Duodenal mucosa (tissue), 2 donors: ENCODE data around the gene SHMT2.

Experiments
- H3K27ac ChIP-seq: one replicate; pipeline ENCODE4 v1.7.0; 2013; ENCODE audit warnings: low read depth, low read length
- H3K27me3 ChIP-seq, 2 donors: one replicate each; pipeline ENCODE4 v1.7.0; 2013; ENCODE audit warnings: low read length in 2 of 2, control low read depth in 1 of 2; ENCODE audit not compliant: insufficient read depth in 2 of 2, control insufficient read depth in 1 of 2
- H3K36me3 ChIP-seq, 2 donors: one replicate each; pipeline ENCODE4 v1.7.0; 2013; ENCODE audit warnings: low read length in 2 of 2, control low read depth in 1 of 2; ENCODE audit not compliant: insufficient read depth in 2 of 2, control insufficient read depth in 1 of 2
- H3K4me1 ChIP-seq, 2 donors: one replicate each; pipeline ENCODE4 v1.7.0; 2013; ENCODE audit warnings: low read length in 2 of 2, control low read depth in 1 of 2; ENCODE audit not compliant: insufficient read depth in 2 of 2, control insufficient read depth in 1 of 2
- H3K4me3 ChIP-seq, 2 donors: one replicate each; pipeline ENCODE4 v1.7.0; 2013; ENCODE audit warnings: low read length in 2 of 2, low read depth in 1 of 2
- H3K9ac ChIP-seq, 2 donors: one replicate each; pipeline ENCODE4 v1.7.0; 2013; ENCODE audit warnings: low read length in 2 of 2, low read depth in 1 of 2
- H3K9me3 ChIP-seq, 2 donors: one replicate each; pipeline ENCODE4 v1.7.0; 2013; ENCODE audit warnings: low read length in 2 of 2, control low read depth in 1 of 2; ENCODE audit not compliant: control insufficient read depth in 1 of 2

The SHMT2 gene

DNA sequence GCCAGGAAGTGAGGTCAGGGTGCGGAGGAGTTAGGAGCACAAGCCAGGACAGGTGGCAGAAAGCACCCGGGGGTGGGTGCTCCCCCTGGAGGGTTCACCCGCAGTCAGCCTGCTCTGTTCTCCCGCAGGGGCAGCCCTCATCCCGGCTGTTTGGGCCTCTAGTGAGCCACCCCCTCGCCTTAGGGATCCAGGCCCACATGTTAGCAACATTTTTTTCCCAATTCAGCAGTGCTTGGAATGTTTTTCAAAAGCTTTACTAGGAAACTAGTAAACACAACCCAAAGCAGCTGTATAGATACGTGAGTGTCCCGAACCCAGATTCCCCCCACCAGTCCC lies 41.5 kb upstream of the SHMT2 start:
- Histone ChIP-seq H3K9ac (no peak overlapping the region), H3K27ac (no peak overlapping the region), H3K36me3 (peaks cover 68 to 100% of the 10 kb centered on the region in 2 donors), H3K4me3 (no peak overlapping the region), H3K9me3 (no peaks in the 10 kb centered on the region), H3K4me1 (no peaks in the 10 kb centered on the region), H3K27me3 (no peaks in the 10 kb centered on the region)

DNA sequence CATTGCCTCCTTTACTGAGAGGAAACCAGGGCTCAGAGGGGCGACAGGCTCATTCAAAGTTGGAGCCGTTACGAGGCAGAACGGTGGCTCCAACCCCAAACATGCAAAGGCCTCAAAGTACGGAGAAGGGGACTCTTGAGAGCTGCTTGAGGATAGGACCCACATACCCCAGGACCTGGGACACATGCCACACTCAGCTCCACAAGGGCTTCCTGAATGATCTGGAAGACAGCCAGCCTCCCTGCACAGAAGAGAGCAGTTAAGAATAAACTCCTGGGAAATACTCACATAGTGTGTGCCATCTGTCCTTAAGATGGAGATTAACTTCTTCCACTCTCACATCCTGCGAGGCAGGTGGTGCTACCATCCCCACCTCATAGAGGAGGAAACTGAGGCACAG lies 39.5 kb upstream of the SHMT2 start:
- peaks cover 63 to 100% of the 10 kb centered on the region in 2 donors for H3K36me3 ChIP-seq
- H3K27ac ChIP-seq: no peak overlapping the region
- no peaks in the 10 kb centered on the region for H3K9me3 ChIP-seq
- no peak overlapping the region for H3K9ac ChIP-seq
- H3K4me3 ChIP-seq: no peak overlapping the region
- H3K27me3 ChIP-seq: no peaks in the 10 kb centered on the region
- H3K4me1 ChIP-seq: no peaks in the 10 kb centered on the region

DNA sequence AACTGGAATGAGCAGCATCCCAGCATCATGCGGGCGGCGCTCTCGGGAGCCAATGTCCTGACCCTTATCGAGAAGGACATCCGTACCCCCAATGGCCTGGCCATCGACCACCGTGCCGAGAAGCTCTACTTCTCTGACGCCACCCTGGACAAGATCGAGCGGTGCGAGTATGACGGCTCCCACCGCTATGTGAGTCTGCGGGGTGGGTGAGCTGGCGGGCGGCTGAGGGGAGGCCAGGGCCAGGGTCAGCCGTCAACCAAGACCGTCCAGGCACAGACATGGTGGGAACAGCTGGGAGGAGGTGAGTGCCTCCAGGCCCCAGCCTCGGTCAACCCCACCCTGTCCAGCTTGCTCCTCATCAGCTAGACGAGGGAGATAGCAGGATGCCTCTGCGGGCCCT lies 38.7 kb upstream of the SHMT2 start:
- no peaks in the 10 kb centered on the region for H3K9me3 ChIP-seq
- H3K4me1 ChIP-seq: no peaks in the 10 kb centered on the region
- no peak overlapping the region for H3K27ac ChIP-seq
- peaks cover 65 to 100% of the 10 kb centered on the region in 2 donors for H3K36me3 ChIP-seq
- H3K4me3 ChIP-seq: no peak overlapping the region
- H3K9ac ChIP-seq: no peak overlapping the region
- no peaks in the 10 kb centered on the region for H3K27me3 ChIP-seq

DNA sequence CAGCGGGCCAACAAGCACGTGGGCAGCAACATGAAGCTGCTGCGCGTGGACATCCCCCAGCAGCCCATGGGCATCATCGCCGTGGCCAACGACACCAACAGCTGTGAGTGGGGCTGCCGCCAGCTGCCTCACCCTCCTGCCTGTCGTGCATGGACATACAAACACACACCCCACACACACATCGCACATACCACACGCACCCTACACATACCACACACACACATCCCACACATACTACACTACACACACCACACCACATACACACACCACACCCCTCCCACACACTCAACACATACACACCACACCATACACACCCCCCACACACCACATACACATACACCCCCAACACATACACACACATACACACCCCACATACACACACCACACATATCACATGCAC lies 38.1 kb upstream of the SHMT2 start:
- Histone ChIP-seq H3K27ac (no peak overlapping the region), H3K36me3 (peaks cover 65 to 100% of the 10 kb centered on the region in 2 donors), H3K4me3 (no peak overlapping the region), H3K27me3 (no peaks in the 10 kb centered on the region), H3K9ac (no peak overlapping the region), H3K4me1 (no peaks in the 10 kb centered on the region), H3K9me3 (no peaks in the 10 kb centered on the region)

DNA sequence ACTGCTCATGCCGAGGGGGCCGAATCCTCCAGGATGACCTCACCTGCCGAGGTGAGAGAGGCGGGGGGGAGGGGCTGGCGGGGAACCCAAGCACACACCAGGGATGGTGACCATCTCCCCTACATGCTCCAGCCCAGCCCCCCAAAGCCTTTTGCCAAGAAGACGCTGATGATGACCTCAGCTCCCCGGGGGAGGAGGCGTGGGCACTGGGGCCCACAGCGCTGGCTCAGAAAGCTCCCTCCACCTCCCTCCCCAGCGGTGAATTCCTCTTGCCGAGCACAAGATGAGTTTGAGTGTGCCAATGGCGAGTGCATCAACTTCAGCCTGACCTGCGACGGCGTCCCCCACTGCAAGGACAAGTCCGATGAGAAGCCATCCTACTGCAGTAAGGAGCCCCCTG lies 36.6 kb upstream of the SHMT2 start:
- Histone ChIP-seq H3K27ac (no peak overlapping the region), H3K36me3 (peaks cover 59 to 100% of the 10 kb centered on the region in 2 donors), H3K9ac (no peak overlapping the region), H3K4me3 (no peak overlapping the region), H3K4me1 (no peaks in the 10 kb centered on the region), H3K9me3 (no peaks in the 10 kb centered on the region), H3K27me3 (no peaks in the 10 kb centered on the region)

DNA sequence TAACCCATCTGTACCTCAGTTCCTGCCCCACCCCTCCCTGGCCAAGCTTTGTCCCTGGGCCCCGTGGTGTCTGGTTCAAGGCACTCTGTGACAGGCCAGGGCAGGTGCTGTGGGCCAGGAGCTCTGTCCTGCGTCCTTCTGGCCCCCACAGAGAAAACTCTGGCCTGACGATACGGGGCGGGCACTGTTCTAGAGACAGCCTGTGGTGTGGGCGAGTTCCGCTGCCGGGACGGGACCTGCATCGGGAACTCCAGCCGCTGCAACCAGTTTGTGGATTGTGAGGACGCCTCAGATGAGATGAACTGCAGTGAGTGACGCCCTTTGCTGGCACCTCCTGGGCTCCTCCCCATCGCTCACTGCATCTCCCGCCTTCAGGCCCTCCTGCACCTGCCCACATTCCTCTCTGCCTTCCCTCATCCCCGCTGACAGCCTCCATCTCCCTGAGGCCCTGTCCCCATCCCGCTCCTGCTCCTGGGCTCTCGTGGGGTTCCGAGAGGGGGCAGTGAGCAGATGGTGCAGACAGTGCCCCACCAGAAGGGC lies 35.7 kb upstream of the SHMT2 start:
- no peaks in the 10 kb centered on the region for H3K4me1 ChIP-seq

DNA sequence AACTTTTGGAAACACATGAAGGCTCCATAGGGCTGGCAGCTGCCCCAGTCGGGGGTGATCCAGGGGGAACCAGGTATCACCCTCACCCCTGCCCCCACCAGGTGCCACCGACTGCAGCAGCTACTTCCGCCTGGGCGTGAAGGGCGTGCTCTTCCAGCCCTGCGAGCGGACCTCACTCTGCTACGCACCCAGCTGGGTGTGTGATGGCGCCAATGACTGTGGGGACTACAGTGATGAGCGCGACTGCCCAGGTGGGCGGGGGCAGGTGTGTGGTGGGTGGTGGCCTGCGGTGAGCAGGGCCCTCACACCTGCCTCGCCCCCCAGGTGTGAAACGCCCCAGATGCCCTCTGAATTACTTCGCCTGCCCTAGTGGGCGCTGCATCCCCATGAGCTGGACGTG lies 35.3 kb upstream of the SHMT2 start:
- no peak overlapping the region for H3K9ac ChIP-seq
- H3K4me3 ChIP-seq: no peak overlapping the region
- no peak overlapping the region for H3K27ac ChIP-seq
- H3K36me3 ChIP-seq: peaks cover 63 to 100% of the 10 kb centered on the region in 2 donors
- H3K27me3 ChIP-seq: no peaks in the 10 kb centered on the region
- no peaks in the 10 kb centered on the region for H3K9me3 ChIP-seq
- no peaks in the 10 kb centered on the region for H3K4me1 ChIP-seq

More for the DNA sequence above, 35.7 kb upstream of the SHMT2 start:
- Histone ChIP-seq H3K36me3 (peaks cover 58 to 100% of the 10 kb centered on the region in 2 donors), H3K27me3 (no peaks in the 10 kb centered on the region), H3K4me3 (no peak overlapping the region), H3K27ac (no peak overlapping the region), H3K9ac (no peak overlapping the region), H3K9me3 (no peaks in the 10 kb centered on the region)

DNA sequence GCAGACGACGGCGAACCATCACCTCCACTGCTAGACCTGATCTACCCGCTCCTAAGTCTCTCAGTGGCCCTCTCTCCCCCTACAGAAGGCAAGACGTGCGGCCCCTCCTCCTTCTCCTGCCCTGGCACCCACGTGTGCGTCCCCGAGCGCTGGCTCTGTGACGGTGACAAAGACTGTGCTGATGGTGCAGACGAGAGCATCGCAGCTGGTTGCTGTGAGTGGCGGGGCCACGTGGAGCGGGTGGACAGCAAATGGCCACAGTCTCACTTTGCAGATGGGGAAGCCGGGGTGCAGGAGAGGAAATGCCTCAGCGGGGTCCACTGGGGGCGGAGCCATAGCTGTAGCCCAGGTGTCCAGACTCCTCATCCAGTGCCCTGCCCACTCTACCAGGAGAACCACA lies 34.3 kb upstream of the SHMT2 start:
- H3K27me3 ChIP-seq: no peaks in the 10 kb centered on the region
- H3K9me3 ChIP-seq: no peaks in the 10 kb centered on the region
- H3K36me3 ChIP-seq: peaks cover 71 to 98% of the 10 kb centered on the region in 2 donors
- H3K27ac ChIP-seq: no peak overlapping the region
- no peaks in the 10 kb centered on the region for H3K4me1 ChIP-seq
- no peak overlapping the region for H3K9ac ChIP-seq
- H3K4me3 ChIP-seq: no peak overlapping the region

DNA sequence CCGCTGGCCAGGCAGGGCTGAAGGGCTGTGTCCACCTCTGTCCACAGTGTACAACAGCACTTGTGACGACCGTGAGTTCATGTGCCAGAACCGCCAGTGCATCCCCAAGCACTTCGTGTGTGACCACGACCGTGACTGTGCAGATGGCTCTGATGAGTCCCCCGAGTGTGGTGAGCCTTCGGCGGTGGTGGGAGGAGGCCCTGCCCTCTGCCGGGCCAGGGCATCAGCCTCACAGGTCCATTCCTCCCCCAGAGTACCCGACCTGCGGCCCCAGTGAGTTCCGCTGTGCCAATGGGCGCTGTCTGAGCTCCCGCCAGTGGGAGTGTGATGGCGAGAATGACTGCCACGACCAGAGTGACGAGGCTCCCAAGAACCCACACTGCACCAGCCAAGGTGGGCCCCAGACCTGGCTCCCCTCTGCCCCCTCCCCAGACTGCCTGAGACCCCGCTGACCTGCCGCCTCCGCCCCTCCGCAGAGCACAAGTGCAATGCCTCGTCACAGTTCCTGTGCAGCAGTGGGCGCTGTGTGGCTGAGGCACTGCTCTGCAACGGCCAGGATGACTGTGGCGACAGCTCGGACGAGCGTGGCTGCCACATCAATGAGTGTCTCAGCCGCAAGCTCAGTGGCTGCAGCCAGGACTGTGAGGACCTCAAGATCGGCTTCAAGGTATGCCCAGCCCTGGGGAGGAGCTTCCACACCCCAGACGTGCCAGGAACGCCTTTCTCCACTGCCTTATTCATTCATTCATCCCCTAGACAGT lies 33.7 kb upstream of the SHMT2 start:
- Histone ChIP-seq H3K4me3 (no peak overlapping the region), H3K4me1 (no peaks in the 10 kb centered on the region), H3K36me3 (peaks cover 69 to 97% of the 10 kb centered on the region in 2 donors), H3K9me3 (no peaks in the 10 kb centered on the region), H3K27ac (no peak overlapping the region), H3K27me3 (no peaks in the 10 kb centered on the region), H3K9ac (no peak overlapping the region)

DNA sequence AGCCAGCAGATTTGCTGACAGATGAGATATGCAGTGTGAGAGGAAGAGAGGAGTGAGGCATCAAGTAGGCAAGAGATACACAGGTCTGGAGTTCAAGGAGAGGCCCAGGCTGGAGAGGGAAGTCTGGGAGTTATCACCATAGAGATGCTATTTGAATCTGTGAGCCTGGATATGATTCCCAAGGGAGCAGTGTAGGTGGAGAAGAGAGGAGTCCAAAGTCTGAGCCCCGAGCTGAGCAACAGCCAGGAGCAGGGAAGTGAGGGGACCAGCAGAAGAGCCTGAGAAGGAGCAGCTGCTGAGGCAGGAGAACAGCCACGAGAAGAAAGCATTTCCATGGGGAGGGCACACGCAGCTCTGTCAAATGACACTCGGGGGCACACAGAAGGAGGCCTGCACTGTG lies 33.1 kb upstream of the SHMT2 start:
- no peaks in the 10 kb centered on the region for H3K4me1 ChIP-seq
- no peak overlapping the region for H3K27ac ChIP-seq
- H3K9ac ChIP-seq: no peak overlapping the region
- no peak overlapping the region for H3K4me3 ChIP-seq
- H3K9me3 ChIP-seq: no peaks in the 10 kb centered on the region
- no peaks in the 10 kb centered on the region for H3K27me3 ChIP-seq
- H3K36me3 ChIP-seq: peaks cover 70 to 97% of the 10 kb centered on the region in 2 donors
